ENCODE results near the gene CHRM2.

CHRM2 gene

GRCh38 chr7:136966825-136967224, 98.4 kb downstream of the CHRM2 start:
- DNase-seq, result no peak

- no peak for DNase-seq
Observed at GRCh38 chr7:136969761-136970160, 101.3 kb downstream of the CHRM2 start.

- DNase-seq, result no peak
Observed at GRCh38 chr7:136971776-136972175, 103.3 kb downstream of the CHRM2 start.

- no peak for DNase-seq
Observed at GRCh38 chr7:136976504-136977251, 108.2 kb downstream of the CHRM2 start.

- no peak for DNase-seq
Observed at GRCh38 chr7:136993377-136993776, 124.9 kb downstream of the CHRM2 start.

- DNase-seq, result no peak
Observed at GRCh38 chr7:136997735-136998134, 129.3 kb downstream of the CHRM2 start.

- DNase-seq, result no peak
Observed at GRCh38 chr7:136998495-136998894, 130.0 kb downstream of the CHRM2 start.

GRCh38 chr7:137000621-137001020, 132.2 kb downstream of the CHRM2 start:
- no peak for DNase-seq

- DNase-seq, result no peak
Observed at GRCh38 chr7:137001041-137001440, 132.6 kb downstream of the CHRM2 start.

GRCh38 chr7:137001478-137001877, 133.0 kb downstream of the CHRM2 start:
- DNase-seq, result no peak

- no peak for DNase-seq
Observed at GRCh38 chr7:137003086-137003485, 134.6 kb downstream of the CHRM2 start.

- peak; percentile 53 for DNase-seq
Observed at GRCh38 chr7:137003566-137003965, 135.1 kb downstream of the CHRM2 start.

- no peak for DNase-seq
Observed at GRCh38 chr7:137005873-137006272, 137.4 kb downstream of the CHRM2 start.

- no peak for DNase-seq
Observed at GRCh38 chr7:137006293-137006692, 137.8 kb downstream of the CHRM2 start.

GRCh38 chr7:137007001-137007694, 138.7 kb downstream of the CHRM2 start:
- DNase-seq, result no peak

GRCh38 chr7:137009404-137009803, 141.0 kb downstream of the CHRM2 start:
- DNase-seq, result no peak

- no peak for DNase-seq
Observed at GRCh38 chr7:137015015-137015414, 146.6 kb downstream of the CHRM2 start.

GRCh38 chr7:137017221-137017620, 148.8 kb downstream of the CHRM2 start:
- DNase-seq, result no peak

GRCh38 chr7:137018468-137018867, 150.0 kb downstream of the CHRM2 start:
- no peak for DNase-seq

GRCh38 chr7:137020351-137020750, 151.9 kb downstream of the CHRM2 start:
- no peak for DNase-seq

- DNase-seq, result no peak
Observed at GRCh38 chr7:137025469-137026175, 157.2 kb downstream of the CHRM2 start.

- no peak for DNase-seq
Observed at GRCh38 chr7:137026176-137026500, 157.7 kb downstream of the CHRM2 start.

GRCh38 chr7:137032436-137032835, 164.0 kb downstream of the CHRM2 start:
- DNase-seq, result no peak

- no peak for DNase-seq
Observed at GRCh38 chr7:137036768-137037167, 168.3 kb downstream of the CHRM2 start.
